HG02973 (cell line): ENCODE data around the gene OXGR1.
"Not testable (repeated sequence)": the region's sequence is repeated elsewhere in the genome, so short reads cannot be mapped to it uniquely, and the experiment has no call there.

Source experiments
- ATAC-seq: cut with Tn5 transposase; IDR thresholded peaks from one replicate; pipeline ENCODE4 v1.9.1; 2021; ENCODE audit warnings: moderate library complexity; ENCODE audit not compliant: unreplicated experiment

The OXGR1 gene

DNA sequence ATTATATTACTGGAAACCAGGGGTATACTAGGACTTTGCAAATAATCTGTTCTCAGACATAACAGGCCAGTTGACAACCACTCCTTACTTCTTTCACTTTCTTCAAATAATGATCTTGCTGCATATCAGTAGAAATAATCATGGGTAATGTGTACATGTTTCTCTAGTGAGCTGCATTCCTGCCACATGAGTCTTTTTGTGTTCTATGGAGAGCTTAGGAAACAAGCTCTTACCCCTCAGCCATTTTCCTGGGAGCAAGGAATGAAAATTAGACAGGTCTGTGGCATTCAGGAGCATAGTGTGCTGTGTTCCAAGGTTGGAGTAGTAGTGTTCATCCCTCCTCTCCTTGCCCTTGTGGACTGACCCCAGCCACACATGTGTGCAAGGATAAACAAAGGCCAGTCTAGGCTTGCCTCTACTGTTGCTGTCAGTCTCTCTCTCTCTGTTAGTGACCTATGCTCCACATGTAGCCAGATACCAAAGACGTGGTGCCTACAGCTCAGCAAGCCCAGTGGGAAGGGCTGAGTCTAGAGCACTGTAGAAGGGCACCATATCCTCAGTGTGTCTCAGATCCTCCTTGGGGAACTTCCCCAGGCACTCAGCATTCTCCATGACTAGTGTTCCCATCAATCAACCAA is 11.5 kb upstream of the OXGR1 start:
- ATAC-seq = no peak

DNA sequence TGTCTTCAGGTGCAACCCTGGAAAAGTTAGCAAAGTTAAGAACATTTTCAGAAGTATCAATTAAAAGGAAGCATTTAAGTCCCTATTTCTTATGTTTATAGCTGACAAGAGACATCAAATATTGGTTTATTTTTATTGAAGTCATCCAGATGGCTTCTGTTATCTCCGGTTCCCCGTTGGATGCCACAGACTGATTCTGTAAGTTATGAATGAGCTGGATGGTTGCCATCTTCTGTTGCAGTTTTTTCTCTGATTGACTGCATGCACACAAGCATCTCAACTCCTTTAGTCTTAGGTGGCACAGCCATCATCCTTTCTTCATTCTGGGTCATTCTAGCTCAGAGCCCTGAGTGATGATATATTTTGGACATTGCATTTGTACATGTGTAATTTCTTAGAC is 10.6 kb upstream of the OXGR1 start:
- no peak for ATAC-seq

DNA sequence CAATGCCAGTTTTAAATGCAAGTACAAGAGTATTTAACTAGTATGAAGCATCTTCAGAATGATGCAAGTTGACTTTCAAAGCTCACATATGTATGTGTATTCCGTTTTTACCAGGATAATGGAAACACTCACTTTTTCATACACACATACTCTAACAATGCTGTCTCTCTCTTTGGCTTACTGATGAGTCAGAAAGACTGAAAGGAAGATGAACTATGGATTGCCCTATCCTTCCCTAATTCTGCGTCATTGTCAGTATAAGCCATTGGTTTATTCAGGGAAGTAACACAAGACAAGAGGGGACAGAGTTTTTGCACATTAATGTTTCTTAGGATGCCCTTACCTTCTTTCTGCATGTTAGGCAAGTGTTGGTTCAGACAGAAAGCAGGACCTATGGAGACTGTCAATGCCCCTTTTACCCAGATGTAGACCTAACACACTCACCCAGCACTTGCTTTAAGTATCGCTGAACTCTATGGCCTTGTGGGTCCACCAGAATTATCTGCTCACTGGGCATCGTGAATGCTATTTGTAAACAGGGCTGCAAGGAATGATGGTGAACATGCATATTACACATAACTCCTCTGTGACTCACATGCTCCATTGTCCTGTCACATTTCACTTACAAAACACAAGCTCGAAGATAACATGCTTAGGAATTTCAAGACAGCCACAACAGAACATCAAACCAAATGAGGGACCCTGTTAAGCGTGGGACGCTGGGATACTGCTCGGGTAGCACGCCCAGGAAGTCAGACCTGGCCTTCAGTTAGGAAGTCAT is 10.0 kb upstream of the OXGR1 start:
- ATAC-seq = no peak

DNA sequence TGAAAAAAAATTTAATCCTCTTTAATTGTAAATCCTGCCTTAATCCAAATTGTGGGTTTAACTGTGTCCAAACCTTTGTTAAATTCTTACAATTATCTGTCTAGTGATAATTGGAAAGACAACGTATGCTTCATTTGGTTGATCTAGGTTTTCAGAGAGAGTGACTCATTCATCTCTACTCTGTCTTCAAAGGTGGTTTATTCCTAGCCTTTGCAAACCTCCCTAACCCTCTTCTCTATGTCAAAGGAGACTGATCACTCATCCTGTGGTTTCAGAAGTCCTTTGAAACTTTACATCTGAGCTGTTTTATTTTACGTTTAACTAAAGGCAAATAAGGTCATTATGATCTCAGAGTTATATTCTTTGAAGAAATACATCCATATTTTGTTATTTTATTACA is 8.8 kb upstream of the OXGR1 start:
- no peak for ATAC-seq

DNA sequence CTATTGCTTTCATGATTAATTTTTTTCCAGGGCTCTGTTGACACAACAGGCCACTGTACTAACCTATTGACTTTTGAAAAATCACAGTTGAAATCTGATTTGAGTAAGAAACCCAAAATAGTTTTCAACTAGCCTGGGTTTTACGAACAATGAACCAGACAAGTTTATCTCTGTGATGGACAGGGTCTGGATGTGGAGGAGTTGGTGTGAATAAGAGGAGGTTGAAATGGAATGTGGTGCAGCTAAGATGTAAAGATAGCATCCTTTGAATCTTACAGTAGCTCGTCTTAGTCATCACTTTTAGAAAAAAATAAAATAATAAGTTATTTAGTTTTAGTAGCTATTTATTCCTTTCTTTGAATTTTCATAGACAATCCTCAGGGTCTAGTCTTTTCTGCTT is 8.3 kb upstream of the OXGR1 start:
- ATAC-seq = no peak

DNA sequence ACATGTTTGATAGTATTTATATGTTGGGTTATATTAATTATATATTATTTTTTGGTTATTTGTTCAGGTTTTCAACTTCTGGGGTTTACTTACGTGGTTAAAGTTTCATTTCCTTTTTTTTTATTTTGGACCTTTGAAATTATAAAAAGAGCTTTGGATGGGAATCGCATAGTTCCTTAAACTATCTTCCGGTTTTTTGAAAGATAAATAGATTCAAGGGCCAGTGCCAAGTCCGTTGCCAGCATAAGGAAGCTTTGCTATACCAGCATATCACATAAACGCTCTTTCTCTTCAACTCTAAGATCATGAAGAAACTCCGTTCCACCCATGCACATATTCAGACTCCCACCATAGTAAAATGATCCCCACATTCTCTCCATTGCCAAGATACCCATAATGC is 7.4 kb upstream of the OXGR1 start:
- no peak for ATAC-seq

DNA sequence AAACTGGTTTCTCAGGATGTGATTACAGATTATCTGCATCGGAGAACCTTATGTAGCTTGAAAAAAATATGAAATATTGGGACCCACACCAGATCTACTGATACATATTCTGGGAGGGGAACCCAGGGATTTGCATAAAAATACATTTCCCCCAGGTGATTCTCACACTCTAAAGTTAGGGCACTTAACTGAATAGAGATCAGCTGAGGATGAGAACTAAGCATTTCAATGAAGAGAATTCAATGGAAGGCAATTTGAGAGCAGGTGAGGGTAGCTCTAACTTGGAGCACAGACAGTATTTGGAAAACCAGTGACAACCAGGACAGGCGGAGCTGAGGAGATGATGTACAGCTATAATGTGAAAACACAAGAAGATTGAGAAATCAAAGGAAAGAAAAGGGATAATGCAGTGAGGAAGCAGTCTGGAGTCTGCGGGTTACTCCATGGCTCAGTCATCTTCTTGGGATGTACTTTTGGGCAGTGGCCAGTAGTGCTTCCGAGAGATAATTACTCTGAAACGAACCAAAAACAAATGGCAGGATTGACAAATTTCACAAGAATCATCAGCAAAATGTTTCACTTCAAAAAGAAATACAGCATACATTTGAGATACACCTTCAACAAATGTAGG is 6.1 kb upstream of the OXGR1 start:
- ATAC-seq = no peak

DNA sequence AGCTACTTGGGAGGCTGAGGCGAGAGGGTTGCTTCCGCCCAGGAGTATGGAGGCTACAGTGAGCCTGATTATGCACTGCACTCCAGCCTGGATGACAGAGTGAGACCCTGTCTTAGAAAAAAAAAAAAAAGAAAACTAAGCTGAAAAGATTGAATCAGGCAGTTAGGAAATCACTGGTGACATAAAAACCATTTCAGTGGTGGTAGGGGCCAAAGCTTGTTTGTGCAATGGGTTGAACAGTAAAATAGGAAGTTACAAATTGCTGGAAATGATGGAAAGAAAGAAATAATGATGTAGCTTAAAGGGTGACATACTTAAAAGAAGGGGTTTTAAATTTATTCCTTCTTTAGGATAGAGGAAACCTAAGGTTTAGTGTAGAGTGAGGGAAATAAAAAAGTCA is 4.8 kb upstream of the OXGR1 start:
- no peak for ATAC-seq

DNA sequence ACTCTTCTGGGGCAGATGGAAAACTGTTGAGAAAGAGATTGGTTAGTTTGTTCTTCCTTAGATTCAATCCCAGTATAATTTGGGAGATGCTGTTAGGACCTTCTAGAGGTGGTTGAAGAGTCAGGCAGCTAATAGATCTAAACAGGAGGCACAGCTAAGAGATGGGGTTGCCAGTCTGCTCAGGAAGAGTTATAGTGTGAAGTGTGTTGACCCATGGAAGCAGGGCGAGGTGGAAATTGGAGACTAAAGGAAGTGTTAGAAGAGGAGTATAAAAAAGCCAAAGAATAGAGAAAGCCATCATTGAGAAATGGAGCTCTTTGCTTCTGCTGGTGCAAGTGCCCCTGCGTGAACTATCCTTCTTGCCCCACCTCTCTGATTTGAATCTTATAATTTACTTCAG is 3.8 kb upstream of the OXGR1 start:
- ATAC-seq = no peak

DNA sequence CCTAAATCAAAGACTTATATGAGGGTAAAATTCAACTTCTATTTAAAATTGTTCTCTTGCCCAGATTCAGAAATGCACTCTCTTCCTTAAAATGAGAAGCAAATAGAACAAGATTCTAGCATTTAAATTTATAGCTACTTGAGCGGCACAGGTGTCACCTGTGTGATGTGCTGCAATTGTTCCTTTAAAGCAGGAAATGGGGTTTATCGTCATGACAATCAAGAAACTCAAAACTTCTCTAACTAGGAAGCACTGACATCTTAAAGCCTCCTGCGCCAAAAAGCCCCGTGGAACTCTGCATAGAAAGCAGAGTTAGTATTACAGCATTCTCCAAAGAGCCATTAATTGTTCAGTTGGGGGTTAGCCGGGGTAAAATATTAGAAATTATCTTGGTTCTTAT is 2.6 kb upstream of the OXGR1 start:
- ATAC-seq = no peak

DNA sequence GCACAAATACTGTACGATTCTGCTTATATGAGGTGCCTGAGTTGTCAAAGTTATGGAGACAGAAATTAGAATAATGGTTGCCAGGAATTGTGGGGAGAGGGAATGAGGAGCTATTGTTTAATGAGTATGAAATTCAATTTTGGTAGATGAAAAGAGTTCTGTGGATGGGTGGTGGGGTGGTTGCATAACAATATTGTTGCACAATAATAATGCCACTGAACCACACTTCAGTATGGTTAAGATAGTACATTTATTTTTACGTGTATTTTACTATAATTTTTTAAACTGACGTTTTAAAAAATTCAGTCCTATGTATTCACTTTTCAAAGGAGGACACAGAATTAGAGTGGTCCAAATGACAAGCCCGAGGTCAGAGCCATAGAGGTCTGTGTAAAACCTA is 1.8 kb upstream of the OXGR1 start:
- no peak for ATAC-seq

DNA sequence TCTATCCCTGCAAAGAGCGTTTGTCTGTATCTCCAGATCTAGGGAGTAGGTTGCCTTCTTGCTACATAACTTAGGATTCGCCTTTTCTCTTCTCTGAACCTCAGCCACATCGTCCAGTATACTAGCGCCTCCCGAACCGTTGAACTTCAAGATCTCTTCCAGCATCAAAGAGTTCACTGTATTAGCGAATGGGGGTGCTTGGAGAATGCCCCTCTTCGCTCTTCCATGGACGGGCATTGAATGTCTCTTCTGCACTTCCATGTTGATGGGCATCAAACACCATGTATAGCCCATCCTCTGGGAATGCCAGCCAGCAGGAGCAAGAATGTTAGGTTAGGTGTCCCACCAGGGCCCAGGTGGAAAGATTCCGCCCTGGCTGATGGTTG is 575 bp upstream of the OXGR1 start:
- no peak for ATAC-seq

DNA sequence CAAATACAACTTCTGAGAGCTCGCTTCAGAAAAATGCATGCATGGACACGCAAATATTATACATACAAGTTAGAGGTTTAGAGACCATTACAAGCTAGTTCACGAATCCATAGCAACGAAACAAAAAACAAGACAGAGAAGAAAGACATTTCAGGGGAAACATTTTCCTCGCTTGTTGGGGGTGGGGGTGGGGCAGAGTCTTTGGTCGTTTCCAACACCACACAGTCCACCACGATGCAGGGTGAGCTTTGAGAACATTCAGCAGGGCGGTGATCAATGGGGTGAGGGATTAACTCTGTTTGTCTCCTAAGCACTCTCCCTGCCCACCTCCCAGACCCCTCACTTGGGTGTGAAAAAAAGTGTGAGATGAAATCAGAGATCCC is 651 bp downstream of the OXGR1 start:
- ATAC-seq = no peak

DNA sequence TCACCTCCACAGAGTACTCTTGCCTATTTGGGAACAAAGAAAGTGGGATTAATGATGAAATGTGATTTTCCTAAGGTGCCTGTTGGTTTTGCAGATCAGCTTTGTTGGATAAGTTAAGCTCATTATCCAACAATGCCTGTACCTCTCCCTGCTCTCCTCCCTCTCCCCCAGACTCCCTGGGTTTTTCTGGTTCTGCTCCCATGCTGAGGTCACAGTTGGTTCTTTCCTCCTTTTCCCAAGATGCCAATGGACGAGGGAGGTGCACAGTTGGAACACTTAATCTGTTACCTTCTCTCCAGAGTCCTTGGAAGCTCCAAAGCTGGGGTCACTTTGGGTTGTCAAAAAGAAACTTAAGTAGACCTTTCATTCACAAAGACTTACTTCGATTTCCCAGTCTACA is 1.6 kb downstream of the OXGR1 start:
- ATAC-seq = no peak

DNA sequence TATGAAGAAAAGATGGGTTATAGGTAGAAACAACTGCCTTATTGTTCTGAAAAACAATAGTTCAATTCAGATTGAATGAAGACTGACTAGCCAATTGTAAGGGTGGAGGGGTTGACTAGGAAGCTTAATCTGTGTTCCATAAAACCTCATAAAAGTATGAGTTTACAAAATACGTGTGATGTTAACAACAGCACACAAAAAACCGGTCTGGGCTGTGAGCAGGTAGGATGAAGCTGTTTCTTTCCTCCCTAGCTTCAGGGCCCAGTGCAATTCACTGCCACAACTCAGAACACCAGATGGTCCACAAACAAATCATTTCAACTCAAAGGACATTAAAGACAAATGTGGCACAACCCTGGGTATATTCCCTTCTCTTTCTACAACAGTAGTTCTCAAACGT is 3.2 kb downstream of the OXGR1 start:
- no peak for ATAC-seq

DNA sequence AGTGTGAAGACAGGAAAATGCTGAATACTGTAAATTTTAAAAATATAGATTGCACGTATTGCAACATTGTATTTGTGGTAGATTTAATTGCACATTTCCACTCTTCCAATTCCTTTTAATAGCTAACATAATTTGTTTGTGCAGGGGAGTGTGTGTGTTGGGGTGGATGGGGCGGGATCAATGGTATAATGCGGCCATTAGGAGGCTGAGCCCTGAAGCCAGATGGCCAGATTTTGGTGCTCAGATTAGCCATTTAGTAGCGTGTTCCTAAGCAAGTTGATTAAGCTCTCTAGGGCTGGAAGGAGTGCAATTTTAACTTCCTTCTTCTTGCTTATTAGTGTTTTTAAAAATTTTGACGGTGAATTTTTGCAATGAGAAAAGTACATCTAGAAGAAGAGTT is 5.8 kb downstream of the OXGR1 start:
- ATAC-seq = no peak

DNA sequence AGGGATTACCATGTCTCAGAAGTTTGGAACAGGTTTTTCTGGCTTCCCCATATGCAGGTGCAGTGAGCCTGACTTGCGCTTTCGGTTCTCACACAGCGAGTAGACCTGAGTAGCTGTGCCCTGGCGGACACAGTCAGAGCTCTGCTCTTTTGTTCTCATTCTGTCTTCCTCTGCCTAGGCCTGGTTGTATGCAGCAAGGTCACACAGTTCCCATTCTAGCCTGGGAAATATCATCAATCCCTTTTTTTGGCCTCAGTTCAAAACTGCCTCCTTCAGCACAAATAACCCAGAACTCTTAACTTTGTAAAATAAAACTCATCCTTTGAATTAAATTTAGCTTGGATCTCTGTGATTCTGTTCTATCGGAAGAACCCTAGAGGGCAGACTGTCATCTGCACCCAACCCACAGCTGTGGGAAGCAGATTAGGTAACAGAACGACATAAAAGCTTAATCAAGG is 10.2 kb downstream of the OXGR1 start:
- ATAC-seq = peak; percentile 100

DNA sequence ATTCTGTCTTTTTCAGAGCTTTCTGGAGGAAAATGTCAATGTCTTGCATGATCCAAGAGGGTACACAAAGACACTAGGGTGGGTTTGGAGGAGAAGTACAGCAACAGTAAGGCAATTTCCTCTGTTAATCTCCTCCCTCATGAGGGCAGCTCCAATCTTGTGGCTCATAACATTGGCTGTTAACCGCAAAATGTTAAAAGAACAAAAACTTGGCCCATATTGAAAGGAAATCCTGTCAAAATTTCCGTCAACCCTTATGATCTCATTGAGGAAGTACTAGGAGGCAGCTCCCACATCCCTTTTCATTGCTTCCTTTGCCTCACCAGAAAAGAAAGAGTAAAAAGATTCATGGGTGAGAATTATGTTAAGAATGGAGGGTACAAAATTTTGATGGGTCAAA is 11.6 kb downstream of the OXGR1 start:
- no peak for ATAC-seq

DNA sequence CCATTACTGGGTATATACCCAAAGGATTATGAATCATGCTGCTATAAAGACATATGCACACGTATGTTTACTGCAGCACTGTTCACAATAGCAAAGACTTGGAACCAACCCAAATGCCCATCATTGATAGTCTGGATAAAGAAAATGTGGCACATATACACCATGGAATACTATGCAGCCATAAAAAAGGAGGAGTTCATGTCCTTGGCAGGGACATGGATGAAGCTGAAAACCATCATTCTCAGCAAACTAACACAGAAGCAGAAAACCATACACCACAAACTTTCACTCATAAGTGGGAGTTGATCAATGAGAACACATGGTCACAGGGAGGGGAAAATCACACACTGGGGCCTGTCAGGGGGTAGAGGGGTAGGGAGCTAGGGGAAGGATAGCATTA is 14.4 kb downstream of the OXGR1 start:
- ATAC-seq = not testable (repeated sequence)

DNA sequence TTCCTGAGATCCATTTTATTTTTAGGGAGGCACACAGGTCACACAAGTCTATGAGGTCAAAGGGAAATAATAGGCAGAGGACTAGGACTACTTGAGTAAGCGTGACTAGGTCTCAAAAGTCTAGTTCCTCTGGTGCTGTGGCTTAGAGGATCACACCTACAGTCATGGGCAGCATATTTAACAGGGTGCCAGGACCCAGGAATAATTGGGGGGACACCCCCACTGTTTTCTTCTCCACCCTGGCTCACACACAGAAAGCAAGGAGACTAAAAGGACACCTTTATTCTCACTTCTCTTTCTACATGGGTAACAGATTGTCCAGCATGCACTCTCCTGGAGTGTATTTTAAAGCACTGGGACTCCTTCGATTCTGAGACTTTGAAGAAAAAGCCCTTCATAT is 26.2 kb downstream of the OXGR1 start:
- no peak for ATAC-seq

DNA sequence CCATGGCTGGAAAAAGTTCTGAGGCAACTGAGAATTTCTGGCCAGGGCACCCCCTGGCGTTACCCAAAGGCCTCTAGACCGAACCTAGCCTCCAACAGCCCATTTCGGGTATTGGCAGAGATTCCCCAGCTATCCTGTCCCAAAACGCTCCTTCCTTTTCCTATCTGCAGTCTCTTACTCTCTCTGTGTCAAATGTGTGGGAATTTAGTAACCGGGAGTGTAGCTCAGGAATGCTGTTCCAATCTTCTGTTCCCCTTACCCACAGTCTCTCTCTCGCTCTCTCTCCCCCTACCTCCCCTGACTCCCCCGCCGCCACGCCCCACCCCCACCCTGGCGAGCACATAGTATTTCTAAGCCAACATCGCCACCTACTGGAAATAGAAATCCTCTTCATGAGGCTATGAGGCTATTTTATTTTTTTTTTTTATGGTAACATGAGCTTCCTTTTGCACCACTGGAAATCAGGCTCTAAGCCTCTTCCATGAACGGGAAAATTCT is 27.0 kb downstream of the OXGR1 start:
- ATAC-seq = no peak

DNA sequence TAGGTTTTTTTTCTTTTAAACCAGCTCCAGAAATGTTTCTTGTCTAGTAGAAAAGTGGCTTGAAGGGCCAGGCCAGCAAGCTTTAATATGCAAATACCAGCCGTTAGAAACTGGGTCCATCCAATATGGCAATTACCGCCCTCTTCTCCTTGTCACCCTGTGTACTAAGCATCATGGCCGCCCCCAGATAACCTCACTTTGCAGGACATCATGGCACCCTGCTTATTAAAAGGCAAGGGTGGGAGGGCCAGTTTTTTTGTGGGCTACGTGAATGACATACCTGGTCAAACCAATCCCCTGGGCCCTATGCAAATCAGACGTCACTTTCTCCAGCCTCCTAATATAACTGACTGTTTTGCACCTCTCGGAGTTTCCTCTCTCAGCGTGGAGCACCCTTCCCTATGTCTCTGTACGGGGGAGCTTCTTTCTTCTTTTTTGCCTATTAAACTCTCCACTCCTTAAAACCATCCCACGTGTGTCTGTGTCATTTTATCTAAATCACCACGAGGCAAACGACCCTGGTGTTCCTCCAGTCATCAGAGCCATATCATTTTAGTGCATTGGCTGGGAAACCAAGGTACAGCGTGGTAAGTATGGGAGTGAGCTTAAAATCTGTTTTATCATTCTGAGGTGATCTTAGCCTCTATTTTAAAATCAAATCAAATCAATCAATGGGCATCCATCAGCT is 27.7 kb downstream of the OXGR1 start:
- no peak for ATAC-seq
